GM21515 (cell line): ENCODE results near the gene GSG1L2.

Source experiments
- ATAC-seq: cut with Tn5 transposase; IDR thresholded peaks from one replicate; pipeline ENCODE4 v1.9.1; 2021; ENCODE audit not compliant: unreplicated experiment

Gene GSG1L2

DNA sequence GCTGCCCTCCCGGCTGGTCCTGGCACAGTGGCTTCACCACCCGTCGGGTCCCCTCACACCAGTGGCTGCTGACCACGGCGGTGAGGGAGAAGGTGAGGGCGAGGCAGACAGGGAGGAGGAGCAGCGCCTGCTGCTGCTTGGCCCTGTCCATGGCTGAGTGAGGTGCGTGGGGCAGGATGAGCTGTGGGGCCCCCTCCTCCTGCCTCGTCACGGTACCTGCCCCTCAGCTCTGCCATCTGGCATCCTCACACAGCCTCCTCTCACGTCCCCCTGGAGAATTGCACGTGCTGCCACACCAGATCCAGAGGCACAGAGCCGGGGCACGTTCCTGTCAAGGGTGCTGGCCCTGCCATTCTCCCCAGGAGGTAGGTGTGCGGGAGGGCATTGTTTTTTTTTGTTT lies at the start of gene GSG1L2:
GSG1L2 (minus strand) TSS at position 159 of the 400 bp plus-strand sequence; CDS start at position 151, 8 bp downstream.
- no peak for ATAC-seq

DNA sequence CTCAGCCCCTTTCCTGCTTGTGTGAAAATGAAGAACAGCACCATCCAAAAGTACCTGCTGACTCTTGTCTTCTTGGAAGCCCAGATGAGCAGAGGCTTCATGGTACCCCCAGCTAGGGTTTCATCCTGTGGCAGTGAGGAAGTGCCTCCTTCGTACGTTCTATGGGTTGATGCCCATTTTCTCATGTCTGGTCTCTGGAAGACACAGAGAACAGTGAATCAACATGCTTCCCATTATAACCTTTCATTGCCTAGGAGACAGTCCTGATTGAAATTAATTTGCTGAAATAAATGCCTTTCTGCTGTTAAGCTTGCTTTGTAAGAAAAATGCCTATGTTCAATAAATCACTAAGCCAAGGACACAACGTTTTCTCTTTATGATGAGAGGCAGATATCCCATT lies 46.7 kb upstream of the GSG1L2 start:
- no peak for ATAC-seq

DNA sequence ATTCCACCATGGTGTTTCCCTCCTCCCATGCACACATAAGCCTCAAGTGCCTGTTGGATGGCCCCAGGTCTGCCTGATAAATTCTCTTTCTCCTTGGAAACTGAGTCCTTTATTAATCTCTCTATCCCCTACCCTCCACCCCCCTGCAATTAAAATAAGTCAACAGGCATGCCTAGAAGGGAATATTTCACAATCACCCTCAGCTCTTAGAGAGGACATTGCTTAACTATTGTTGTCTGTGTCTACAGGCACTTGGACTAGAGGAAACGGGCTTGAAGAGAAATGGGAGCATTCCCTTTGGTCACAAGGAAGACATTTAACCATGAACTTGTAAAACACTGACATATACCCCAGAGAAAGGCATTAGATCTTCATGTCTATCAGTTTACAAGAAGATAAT lies 43.7 kb upstream of the GSG1L2 start:
- ATAC-seq = no peak

DNA sequence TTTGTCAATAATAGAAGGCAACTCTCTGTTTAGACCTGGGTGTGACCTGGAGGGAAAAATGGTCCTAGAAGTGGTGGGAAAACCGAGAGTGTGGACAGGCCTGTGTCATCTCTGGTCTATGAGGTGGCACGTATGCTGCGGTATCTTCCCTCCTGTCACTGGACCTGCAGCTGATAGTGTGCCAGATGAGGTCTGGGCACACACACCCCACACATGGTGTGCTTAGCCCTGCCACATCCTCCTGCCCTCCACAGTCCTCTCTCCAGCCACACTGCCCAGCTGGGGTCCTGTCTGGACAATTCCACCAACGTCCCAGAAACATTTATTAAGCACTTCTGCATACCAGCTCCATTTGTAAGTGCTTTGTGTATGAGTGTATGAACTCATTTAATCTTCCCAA lies 41.1 kb upstream of the GSG1L2 start:
- no peak for ATAC-seq

DNA sequence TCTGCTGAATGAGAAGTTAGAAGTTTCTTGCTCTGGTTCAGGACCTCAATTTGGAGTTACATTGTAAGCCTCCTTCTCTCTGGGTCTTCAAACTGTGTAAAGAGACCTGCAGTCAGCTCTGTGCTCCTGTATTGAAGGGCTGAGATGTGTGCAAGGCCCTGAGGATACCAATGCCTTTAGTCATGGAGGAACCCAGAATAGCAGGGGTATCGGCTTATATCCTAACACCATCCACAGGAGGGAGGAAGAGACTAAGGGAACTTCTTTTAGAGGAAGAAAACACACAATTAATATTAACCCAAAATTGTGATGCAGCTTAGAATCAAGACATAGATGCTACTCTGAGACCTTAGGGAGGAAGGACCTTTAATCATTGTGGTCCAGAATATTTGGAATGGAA lies 40.3 kb upstream of the GSG1L2 start:
- ATAC-seq = no peak

DNA sequence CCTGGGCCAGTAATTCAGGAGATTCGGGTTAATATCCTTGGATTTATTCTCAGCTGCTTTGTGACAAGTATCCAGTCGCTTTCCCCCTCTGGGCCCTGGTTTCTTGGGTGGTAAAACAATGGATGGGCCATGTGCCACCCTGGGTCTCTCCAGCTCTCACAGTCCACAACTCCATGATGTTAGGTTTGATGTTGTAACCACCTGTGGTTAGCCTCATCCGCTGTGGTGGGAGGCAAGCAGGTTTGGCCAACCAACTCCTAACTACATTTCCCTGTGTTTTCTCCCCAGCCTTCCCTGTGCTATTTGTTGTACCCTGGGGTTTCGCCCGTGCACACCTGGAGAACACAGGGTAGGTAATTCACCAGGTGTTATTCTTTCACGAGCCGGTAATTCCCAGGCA lies 39.0 kb upstream of the GSG1L2 start:
- no peak for ATAC-seq

DNA sequence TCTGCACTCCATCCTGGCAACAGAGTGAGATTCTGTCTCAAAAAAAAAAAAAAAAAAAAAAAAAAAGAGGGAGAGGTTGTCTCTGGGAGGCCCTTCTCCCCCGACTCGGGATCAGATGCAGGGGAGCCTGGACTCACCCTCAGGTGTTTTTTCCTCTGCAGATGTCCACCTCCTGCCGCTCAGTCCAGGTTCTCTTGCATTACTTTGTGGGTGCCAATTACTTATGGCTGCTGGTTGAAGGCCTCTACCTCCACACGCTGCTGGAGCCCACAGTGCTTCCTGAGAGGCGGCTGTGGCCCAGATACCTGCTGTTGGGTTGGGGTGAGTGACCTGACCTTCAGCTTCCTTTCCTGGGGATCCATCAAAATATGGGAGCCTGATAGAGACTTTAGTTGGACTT lies 37.9 kb upstream of the GSG1L2 start:
- no peak for ATAC-seq

DNA sequence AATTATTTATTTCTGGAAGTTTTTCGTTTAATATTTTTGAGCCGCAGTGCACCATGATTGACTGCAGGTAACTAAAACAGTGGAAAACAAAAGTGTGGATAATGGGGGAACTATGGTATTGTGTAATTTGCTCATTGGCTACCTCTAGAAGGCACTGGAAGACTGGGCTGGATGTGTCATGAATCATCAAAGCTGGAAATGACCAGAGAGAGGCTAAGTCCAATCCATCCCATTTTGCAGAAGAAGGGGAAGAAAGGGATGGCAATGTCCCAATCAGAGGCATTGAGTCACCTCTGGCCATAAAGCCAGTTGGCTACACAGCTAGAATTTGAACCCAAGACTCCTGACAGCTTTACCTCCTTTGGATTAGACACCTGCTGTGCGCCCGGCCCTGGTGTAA lies 33.2 kb upstream of the GSG1L2 start:
- no peak for ATAC-seq

DNA sequence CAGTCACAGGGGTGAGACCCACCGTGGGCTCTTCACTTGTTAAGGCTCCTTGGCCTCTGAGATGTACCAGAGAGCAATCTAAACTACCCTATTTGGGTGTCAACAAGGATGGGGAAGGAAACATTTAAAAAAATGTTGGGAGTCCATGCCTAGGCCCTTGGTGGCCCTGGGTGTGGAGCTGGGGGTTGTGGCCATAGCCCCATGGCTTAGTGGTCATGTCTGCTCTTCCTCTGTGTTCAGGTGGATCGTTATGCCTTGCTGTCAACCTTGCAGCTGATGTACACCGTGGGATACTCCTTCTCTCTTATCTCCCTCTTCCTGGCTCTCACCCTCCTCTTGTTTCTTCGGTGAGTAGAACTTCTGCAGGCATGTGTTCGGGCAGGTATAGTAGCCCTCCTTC lies 32.4 kb upstream of the GSG1L2 start:
- ATAC-seq = no peak

DNA sequence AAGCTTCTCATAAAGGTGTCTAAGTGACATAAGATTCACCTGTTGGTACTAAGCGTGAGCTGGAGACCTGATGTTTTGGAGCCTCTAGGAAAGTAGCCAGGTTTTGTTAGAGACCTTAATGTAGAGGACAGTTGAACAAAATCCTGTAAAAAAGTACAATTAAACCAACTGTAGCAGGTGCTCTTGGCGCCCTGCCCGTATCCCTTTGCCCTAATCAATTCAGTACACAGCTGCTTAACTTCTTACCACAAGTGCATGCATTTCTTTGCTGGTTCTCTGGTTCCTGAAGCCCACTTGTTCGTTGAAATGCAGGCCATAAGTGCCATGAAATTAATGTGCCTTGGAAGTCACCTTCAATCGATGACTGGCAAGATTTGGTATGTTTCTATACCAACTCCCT lies 28.3 kb upstream of the GSG1L2 start:
- ATAC-seq = no peak

DNA sequence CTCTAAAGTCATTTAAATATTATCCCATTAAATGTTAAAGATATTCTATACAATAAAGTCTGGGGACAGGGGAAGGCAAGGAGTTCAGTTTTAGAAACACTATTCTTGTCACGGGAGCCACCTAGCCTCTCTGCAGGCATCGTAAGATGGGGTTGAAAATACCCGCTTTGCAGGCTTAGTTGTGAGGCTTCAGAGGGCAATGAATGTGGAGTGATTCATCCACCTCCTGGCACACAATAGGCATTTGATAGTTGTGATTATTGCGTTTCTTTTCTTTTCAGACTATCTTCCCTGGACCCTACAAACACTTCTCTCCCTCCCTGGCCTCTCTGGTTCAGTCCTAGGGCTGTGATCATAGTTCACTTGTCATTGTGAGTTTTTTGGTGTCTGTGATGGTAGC lies 23.4 kb upstream of the GSG1L2 start:
- no peak for ATAC-seq

DNA sequence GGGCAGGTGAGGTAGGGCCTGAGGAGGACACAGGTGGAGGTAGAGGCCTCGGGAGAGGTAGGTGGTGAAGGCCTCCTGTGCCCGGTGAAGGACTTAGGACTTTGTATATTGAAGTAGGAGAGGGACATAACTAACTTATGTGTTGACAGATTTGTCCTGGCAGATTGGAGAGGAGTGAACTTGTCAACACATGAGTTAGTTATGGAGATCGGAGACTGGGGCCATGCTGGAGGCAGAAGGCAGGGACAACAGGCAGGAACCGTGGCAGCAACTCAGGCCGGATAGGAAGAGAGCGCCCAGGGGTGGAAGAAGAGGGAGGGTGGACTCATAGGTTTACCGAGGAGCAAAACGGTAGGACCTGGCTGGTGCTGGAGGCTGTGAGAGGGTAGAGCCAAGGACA lies 22.3 kb upstream of the GSG1L2 start:
- no peak for ATAC-seq

DNA sequence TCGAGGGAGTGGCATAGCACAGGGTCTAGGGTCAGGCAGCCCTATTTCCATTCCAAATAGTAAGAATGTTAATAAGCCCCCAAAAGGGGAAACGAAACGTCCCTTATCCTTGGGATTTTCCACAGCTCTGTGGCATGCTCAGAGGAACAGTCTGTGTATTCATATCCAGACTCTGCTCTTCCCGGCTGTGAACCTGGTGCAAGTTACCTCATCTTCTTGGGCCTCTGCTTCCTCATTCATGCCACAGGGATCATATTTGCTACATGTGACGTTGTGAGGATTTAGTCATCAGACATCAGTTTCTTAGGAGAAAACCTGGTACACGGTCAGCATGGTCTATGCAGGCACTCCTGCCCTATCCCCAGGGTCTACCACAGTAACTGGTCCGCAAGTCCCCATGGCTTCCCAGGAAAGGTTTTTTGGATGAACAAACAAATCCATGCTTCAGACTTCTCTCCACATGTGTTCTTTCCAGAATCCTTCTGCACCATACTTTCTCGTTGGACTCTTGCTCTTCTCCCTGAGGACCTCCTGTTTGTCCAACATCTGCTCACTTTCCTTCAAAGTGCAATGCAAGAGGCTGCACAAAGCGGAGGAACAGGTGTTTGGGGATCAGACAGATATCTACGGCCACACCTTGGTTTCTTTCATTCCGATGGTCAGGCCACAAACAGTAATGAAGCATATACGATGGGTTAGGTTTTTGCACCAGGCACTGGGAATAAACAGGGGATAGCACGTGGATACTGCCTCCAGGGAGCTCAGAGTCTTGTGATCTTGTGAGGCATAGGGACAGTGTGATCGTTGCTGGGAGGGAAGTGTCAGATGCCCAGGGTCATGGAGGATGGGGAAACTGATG lies 21.5 kb upstream of the GSG1L2 start:
- no peak for ATAC-seq

DNA sequence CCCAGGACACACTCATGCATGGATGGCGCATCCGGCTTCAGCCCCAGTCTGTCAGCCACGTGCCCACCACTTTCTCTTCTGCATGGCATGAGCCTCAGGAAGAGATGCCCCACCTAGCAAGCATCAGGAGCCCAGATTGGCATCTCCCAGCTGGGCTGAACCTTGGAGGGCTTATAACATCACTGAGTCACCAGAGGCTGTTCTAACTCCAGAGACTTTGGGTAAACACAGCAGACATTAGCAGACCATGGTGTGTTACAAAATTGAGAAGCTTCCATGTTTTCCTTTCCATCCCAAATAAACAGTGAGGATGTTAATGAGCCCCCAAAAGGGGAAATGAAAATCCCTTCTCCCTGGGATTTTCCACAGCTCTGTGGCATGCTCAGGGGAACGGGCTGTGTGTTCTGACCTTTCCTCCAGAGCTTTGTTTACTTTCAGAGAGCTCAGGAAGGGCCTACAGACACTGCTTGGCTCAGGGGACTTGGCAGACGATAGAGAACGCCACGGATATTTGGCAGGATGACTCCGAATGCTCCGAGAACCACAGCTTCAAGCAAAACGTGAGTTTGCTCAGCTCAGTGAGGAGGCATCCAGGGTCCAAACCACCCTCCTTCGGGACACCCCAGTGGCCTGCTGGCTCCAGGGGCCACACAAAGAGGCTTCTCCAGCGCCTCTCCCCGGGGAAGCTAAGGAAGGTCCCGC lies 20.3 kb upstream of the GSG1L2 start:
- ATAC-seq = no peak

DNA sequence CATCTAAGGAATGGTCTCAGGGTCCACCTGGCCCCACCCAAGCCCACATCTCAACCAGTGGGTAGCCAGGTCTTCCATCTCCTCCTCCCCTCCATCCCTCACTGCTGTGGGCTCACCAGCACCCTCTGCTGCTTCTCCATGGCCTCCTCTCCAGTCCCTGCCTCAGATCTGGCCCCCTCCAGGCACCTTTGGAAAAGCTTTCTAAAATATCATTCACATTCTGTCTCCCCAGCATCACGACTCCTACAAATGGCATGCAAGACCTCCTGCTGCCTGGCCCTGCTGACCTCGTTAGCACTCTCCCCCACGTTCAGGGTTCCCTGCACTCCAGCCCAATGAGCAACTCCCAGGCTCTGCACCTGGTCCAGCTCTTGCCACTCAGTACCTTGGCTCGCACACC lies 17.6 kb upstream of the GSG1L2 start:
- ATAC-seq = no peak

DNA sequence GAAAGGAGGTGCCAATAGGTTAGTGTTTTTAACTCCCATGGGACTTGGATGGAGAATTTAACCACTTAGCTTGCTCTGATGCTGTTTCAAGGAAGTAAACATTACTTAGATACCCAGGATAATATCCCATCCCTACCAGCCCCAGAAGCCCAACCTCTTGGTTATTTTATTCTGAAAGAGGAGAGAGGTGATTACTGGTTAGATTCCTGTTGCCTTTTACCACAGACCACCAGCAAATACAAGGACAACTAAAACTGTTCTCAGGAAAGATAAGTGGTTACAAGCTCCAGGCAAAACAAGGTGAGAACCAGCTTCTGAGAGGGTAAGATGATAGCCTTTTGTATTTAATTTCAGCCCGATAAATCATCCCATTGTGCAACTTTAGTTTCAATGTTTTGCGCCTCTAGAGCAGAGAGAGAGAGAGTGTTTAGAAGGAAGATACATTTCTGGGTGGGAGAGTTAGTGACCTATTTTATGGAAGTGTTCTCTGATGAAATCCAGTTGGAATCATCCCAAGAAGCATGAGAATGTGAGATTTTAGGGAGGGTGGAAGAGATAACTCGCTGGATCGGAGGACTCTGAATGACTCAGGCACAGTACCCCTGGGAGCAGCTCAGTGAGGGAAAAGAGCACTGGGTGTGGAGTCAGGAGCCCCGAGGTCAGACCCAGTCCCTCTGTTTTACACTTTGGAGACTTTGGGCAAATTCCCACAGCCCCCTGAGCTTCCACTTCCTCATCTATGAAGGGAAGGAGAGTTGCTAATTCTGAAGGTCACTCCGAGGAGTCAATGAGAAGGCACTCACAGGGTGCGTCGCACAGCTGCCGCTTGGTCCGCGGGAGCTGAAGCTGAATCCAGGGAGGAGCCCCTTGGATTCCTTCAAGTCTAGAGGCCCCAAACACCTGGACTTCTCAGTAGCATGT lies 15.9 kb upstream of the GSG1L2 start:
- ATAC-seq = no peak

DNA sequence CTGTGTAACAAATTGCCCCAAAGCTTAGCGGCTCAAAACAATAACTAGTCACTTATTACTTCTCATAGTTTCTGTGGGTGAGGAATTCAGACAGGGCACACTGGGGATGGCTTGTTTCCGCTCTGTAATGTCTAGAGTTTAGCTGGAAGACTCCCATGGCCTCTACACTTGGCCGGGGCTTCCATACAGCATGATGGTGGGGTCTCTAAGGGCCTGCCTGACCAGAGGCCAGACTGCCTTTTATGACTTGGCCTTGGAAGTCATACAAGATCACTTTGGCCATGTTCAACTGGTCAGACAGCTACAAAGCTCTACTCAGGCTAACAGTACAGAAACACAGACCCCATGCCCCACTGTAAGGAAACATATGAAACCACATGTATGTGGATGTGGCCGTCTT lies 12.0 kb upstream of the GSG1L2 start:
- no peak for ATAC-seq

DNA sequence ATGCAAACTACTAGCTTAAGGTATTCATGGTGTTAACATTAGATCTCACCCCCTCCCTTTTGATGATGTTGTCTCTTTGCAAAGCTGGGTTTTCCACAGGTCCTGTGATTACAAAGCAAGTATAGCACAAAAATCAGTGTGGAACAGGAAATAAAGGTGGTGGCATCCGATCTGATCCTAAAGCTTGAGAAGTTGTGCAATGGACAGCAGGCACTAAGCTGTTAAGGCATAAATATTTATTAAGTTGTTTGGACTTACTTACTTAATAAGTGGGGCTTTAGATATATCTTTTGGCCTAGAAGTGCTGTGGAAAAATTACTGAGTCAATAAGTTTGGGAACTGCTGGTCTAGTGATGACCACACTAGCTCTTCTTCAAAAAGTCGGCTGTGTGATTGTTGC lies 8.8 kb upstream of the GSG1L2 start:
- no peak for ATAC-seq

DNA sequence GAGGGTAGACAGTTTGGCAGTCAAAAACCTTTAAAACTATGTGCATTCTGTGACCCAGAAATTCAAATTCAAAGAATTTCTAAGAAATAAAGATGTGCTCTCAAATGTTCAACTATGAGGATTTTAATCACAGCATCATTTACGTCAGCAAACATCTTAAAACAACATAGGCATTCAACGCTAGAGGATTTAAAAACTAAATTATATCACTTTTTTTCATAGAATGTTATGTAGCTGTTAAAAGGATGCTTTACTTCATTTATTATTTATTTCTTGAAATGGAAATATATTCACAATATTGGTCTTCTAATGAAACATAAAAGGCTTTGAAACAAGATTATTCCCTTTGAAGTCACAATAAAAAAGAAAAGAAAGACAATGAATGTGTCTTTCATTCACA lies 7.5 kb upstream of the GSG1L2 start:
- ATAC-seq = no peak

DNA sequence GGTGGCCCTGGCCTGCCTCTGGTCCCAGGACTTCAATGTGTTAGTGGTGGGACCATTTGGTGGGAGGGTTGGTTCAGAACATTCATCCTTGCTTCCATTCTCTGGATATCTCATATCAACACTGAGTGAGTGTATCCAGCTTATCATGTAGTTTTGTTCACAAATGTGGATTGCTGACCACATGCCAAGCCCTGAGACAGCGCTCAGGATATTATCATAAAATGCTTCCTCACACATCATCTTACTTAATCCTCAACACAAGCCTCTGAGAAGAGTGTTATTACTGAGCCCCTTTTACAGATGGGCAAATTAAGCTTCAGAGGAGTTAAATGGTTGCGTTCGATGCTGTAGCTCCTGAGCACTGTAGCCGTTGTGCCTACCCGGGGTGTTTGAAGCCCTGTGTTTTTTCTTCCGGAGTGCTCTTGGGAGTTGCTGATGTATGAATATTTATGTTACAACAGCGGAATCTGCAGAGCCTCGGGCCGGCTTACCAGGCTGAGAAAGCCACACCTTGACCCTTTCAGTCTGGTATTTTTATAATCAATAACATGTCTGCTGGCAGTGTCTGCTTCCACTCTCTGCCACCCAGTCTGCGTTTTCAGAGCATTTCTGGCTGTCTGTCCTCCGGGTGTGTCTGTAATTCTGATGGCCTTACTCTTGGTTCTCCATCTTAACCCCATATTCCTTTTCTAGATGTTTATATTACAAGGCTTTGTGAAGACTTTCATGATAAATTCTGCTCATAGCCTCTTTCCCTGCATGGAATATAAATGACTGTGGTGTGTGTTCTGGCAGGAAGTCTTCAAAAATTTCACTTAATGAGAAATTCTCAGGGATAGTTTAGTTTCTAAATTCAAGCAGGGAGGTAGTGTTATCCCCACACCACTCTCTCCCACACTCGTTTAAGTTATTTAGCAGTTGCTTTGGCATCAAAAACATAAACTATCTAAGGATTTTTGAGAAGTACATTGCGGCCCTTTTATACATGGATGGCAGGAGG lies 6.7 kb upstream of the GSG1L2 start:
- no peak for ATAC-seq
